Neural cell (in vitro differentiated cells): ENCODE measurements around the gene PBRM1. TPM values are rescaled to one million over a fixed set of nuclear protein-coding genes. Genes with fewer than 3 reads are reported as not detected.

Source experiments
- H2AFZ ChIP-seq: fragments of 200-600, 300-800 bp; sonication (generic), shearing (Covaris generic); 2 replicates; pipeline ENCODE4 v1.6.0; 2014; ENCODE audit warnings: low read depth, mild to moderate bottlenecking, antibody characterized with exemption, low read length, moderate library complexity
- H3F3A ChIP-seq: fragments of 200-600 bp; shearing (Covaris generic); 2 replicates; pipeline ENCODE4 v1.6.1; 2016; ENCODE audit warnings: mild to moderate bottlenecking, moderate library complexity, mixed read lengths, antibody characterized with exemption, low read length; ENCODE audit not compliant: insufficient read depth, poor library complexity, severe bottlenecking
- H3K27ac ChIP-seq: fragments of 200-600, 300-800 bp; sonication (generic), shearing (Covaris generic); 2 replicates; pipeline ENCODE4 v1.5.1; 2014; ENCODE audit warnings: mild to moderate bottlenecking, low read length, moderate library complexity
- H3K27me3 ChIP-seq: fragments of 300-800, 200-600 bp; sonication (generic), shearing (Covaris generic); 2 replicates; pipeline ENCODE4 v1.6.0; 2014; ENCODE audit warnings: mild to moderate bottlenecking, low read depth, low read length, moderate library complexity; ENCODE audit not compliant: insufficient read depth
- H3K36me3 ChIP-seq: fragments of 300-800, 200-600 bp; sonication (generic), shearing (Covaris generic); 2 replicates; pipeline ENCODE4 v1.5.1; 2014; ENCODE audit warnings: mild to moderate bottlenecking, antibody characterized with exemption, low read length, moderate library complexity; ENCODE audit not compliant: insufficient read depth
- H3K4me2 ChIP-seq: fragments of 300-800, 200-600 bp; sonication (generic), shearing (Covaris generic); 2 replicates; pipeline ENCODE4 v1.6.0; 2014; ENCODE audit warnings: mild to moderate bottlenecking, low read length
- H3K4me3 ChIP-seq: fragments of 300-800, 200-600 bp; sonication (generic), shearing (Covaris generic); 2 replicates; pipeline ENCODE4 v1.5.1; 2014; ENCODE audit warnings: mild to moderate bottlenecking, low read length, moderate library complexity
- H3K79me2 ChIP-seq: fragments of 200-600 bp; shearing (Covaris generic); replicated peaks from 2 replicates; pipeline ENCODE4 v1.6.0; 2014; ENCODE audit warnings: mild to moderate bottlenecking, low read length, moderate library complexity; ENCODE audit not compliant: insufficient read depth
- H3K9ac ChIP-seq: fragments of 300-800, 200-600 bp; sonication (generic), shearing (Covaris generic); 2 replicates; pipeline ENCODE4 v1.6.1; 2016; ENCODE audit warnings: mild to moderate bottlenecking, low read length, mixed read lengths
- H3K9me2 ChIP-seq: fragments of 200-600 bp; shearing (Covaris generic); 2 replicates; pipeline ENCODE4 v1.6.1; 2016; ENCODE audit warnings: mild to moderate bottlenecking, low read length, mixed read lengths; ENCODE audit not compliant: insufficient read depth
- H3K9me3 ChIP-seq: fragments of 200-600, 300-800 bp; sonication (generic), shearing (Covaris generic); 2 replicates; pipeline ENCODE4 v1.6.1; 2016; ENCODE audit warnings: mild to moderate bottlenecking, mixed run types, low read length, moderate library complexity, mixed read lengths
- H4K20me1 ChIP-seq: fragments of 200-600 bp; shearing (Covaris generic); 2 replicates; pipeline ENCODE4 v1.6.1; 2016; ENCODE audit warnings: mild to moderate bottlenecking, mixed run types; ENCODE audit not compliant: insufficient read depth
- CTCF ChIP-seq: fragments of 450-650 bp; IDR thresholded peaks from 2 replicates; pipeline ENCODE4 v1.5.1; 2014; ENCODE audit warnings: antibody characterized with exemption, mild to moderate bottlenecking, moderate library complexity; ENCODE audit not compliant: poor library complexity, severe bottlenecking
- EP300 ChIP-seq: fragments of 450-650 bp; conservative IDR thresholded peaks from 2 replicates; pipeline ENCODE4 v1.6.1; 2014; ENCODE audit warnings: antibody characterized with exemption, mild to moderate bottlenecking, moderate library complexity; ENCODE audit not compliant: poor library complexity, severe bottlenecking
- EZH2 ChIP-seq: fragments of 200-600, 300-800 bp; shearing (Covaris generic), sonication (generic); IDR thresholded peaks from 2 replicates; pipeline ENCODE4 v1.6.1; 2014; ENCODE audit warnings: antibody characterized with exemption, low read length, borderline replicate concordance, mild to moderate bottlenecking; ENCODE audit not compliant: insufficient read depth, poor library complexity, severe bottlenecking
- MXI1 ChIP-seq: fragments of 450-650 bp; conservative IDR thresholded peaks from 2 replicates; pipeline ENCODE4 v1.6.1; 2014; ENCODE audit warnings: antibody characterized with exemption, mild to moderate bottlenecking; ENCODE audit not compliant: poor library complexity, severe bottlenecking
- POLR2AphosphoS5 ChIP-seq: IDR thresholded peaks from 2 replicates; pipeline ENCODE4 v1.6.1; 2012
- RAD21 ChIP-seq: fragments of 450-650 bp; conservative IDR thresholded peaks from 2 replicates; pipeline ENCODE4 v1.6.1; 2014; ENCODE audit warnings: antibody characterized with exemption, mild to moderate bottlenecking, moderate library complexity
- REST ChIP-seq: IDR thresholded peaks from 2 replicates; pipeline ENCODE4 v1.6.1; 2012; ENCODE audit warnings: borderline replicate concordance
- SMC3 ChIP-seq: fragments of 450-650 bp; conservative IDR thresholded peaks from 2 replicates; pipeline ENCODE4 v1.6.1; 2014; ENCODE audit warnings: antibody characterized with exemption, mild to moderate bottlenecking, moderate library complexity; ENCODE audit not compliant: poor library complexity
- TAF1 ChIP-seq: IDR thresholded peaks from 2 replicates; pipeline ENCODE4 v1.6.1; 2012; ENCODE audit warnings: low read depth
- polyA plus RNA-seq: library from polyadenylated mRNA; depleted of rRNA; stranded (reverse); fragments of >200 nt; gene quantifications from 2 replicates; pipeline ENCODE4 v1.2.3, GENCODE V29; 2014

Gene PBRM1
- polyA plus RNA-seq, 1 donor from 2014 or later = 66.6 TPM

DNA sequence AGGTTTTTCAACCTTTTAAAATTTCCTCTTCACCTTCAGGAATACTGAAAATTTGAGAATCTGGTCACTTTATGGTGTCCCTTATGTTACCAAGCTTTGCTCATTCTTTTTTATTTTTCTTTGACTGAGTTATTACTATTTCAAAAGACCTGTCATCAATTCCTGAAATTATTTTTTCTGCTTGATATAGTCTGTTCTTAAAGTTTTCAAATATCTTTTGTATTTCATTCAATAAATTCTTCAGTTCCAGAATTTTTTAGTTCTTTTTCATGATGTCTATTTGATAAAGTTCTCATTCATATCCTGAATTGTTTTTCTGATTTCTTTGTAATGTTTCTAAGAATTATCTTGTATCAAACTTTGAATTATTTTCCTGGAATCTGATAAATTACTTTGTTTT, 85.5 kb downstream of the PBRM1 start:
- no peak overlapping the region for H3K9ac ChIP-seq
- H2AFZ ChIP-seq = no peak overlapping the region
- H3K27me3 ChIP-seq = no peaks in the 10 kb centered on the region
- H4K20me1 ChIP-seq = no peaks in the 10 kb centered on the region
- H3K9me2 ChIP-seq = no peaks in the 10 kb centered on the region
- no peaks in the 10 kb centered on the region for H3K9me3 ChIP-seq
- H3K79me2 ChIP-seq = peaks cover 8% of the 10 kb centered on the region
- H3K27ac ChIP-seq = no peak overlapping the region
- no peak overlapping the region for H3K4me2 ChIP-seq
- H3K4me3 ChIP-seq = no peak overlapping the region
- H3F3A ChIP-seq = no peaks in the 10 kb centered on the region
- peaks cover 30% of the 10 kb centered on the region for H3K36me3 ChIP-seq
- TF ChIP-seq RAD21 = no peak
- TF ChIP-seq CTCF = no peak
- no peak for TF ChIP-seq REST
- TF ChIP-seq EP300 = no peak

DNA sequence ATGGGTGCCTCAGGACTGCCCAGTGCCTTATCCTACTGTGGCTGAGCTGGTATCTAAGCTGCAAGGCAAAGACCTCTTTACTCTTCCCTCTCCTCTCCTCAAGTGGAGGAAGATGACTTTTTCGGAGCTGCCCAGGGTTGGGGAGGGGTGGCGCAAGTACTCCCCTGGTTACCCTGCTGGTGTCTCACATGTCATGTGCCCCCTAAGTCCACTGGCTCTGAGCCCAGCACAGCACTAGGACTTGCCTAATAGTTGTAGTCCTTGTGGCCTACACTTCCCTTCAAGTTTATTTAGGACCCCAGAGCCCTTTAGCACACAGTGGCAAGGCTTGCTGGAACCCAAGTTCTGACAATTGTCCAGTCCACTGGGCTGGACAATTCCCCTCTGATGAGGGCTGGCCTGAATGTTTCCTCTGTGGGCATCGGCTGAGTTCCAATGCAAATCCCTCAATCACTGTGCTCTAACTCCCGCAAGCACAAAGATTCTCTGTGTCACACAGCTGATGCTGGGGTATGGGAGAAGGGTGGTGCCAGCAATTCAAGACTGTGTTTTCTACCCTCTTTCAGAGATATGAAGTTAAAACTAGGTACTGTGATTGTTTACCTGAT, 89.0 kb downstream of the PBRM1 start:
- no peaks in the 10 kb centered on the region for H3K9me2 ChIP-seq
- no peaks in the 10 kb centered on the region for H3F3A ChIP-seq
- H3K4me2 ChIP-seq = no peak overlapping the region
- H3K4me3 ChIP-seq = no peak overlapping the region
- H3K36me3 ChIP-seq = peaks cover 10% of the 10 kb centered on the region
- H3K27me3 ChIP-seq = no peaks in the 10 kb centered on the region
- no peak overlapping the region for H2AFZ ChIP-seq
- no peak overlapping the region for H3K27ac ChIP-seq
- H3K79me2 ChIP-seq = no peaks in the 10 kb centered on the region
- no peaks in the 10 kb centered on the region for H3K9me3 ChIP-seq
- no peaks in the 10 kb centered on the region for H4K20me1 ChIP-seq
- H3K9ac ChIP-seq = no peak overlapping the region
- no peak for TF ChIP-seq MXI1
- no peak for TF ChIP-seq EZH2
- TF ChIP-seq SMC3 = no peak
- no peak for TF ChIP-seq POLR2AphosphoS5
- TF ChIP-seq TAF1 = no peak
- TF ChIP-seq CTCF = no peak
- no peak for TF ChIP-seq RAD21
- no peak for TF ChIP-seq EP300
- no peak for TF ChIP-seq REST
